Keratinocyte (primary cell): ENCODE results near the gene SOX18. TPM values are rescaled to one million over a fixed set of nuclear protein-coding genes. Genes with fewer than 3 reads are reported as not detected.

Experiments used
- DNase-seq: peaks from one replicate; pipeline ENCODE4 v3.0.0-alpha.2; 2011; ENCODE audit warnings: low read depth, missing footprints, low spot score
- FAIRE-seq: peaks from 2 replicates; lab custom pipeline; 2011; peaks lifted over from hg19 to GRCh38; lab: Jason Lieb, UNC
- H2AFZ ChIP-seq: 2 replicates; pipeline ENCODE4 v1.6.0; 2012; ENCODE audit warnings: low read length, control low read depth, inconsistent platforms; ENCODE audit not compliant: control insufficient read depth
- H3K27ac ChIP-seq: 2 replicates; pipeline ENCODE4 v1.5.1; 2011; ENCODE audit warnings: low read length; ENCODE audit not compliant: control insufficient read depth, insufficient read depth
- H3K27me3 ChIP-seq: 3 replicates; pipeline ENCODE4 v1.6.0; 2011; ENCODE audit warnings: low read length; ENCODE audit not compliant: control insufficient read depth, insufficient read depth; ENCODE audit errors: extremely low read depth
- H3K36me3 ChIP-seq, 2 experiments: 2 replicates in 1 of 2; 3 replicates in 1 of 2; pipeline ENCODE4 v1.5.1; 2011; ENCODE audit warnings: low read length in 2 of 2, mild to moderate bottlenecking in 1 of 2; ENCODE audit not compliant: control insufficient read depth in 2 of 2, insufficient read depth in 2 of 2; ENCODE audit errors: extremely low read depth in 1 of 2
- H3K4me1 ChIP-seq: 3 replicates; pipeline ENCODE4 v1.5.1; 2011; ENCODE audit warnings: low read length; ENCODE audit not compliant: control insufficient read depth, insufficient read depth; ENCODE audit errors: extremely low read depth
- H3K4me2 ChIP-seq: 3 replicates; pipeline ENCODE4 v1.6.0; 2011; ENCODE audit warnings: low read depth, low read length; ENCODE audit not compliant: control insufficient read depth, insufficient read depth; ENCODE audit errors: extremely low read depth
- H3K4me3 ChIP-seq, 3 experiments: fragments of 200-600 bp in 1 of 3; sonication (generic) in 1 of 3; 2 replicates in 2 of 3; 3 replicates in 1 of 3; pipeline ENCODE4 v1.5.1; 2011 to 2016; ENCODE audit warnings: low read length in 3 of 3, mild to moderate bottlenecking in 3 of 3, control low read depth in 2 of 3, inconsistent platforms in 1 of 3, low read depth in 1 of 3, mixed read lengths in 1 of 3, mixed run types in 1 of 3, moderate library complexity in 1 of 3; ENCODE audit not compliant: control insufficient read depth in 2 of 3, insufficient read depth in 2 of 3; ENCODE audit errors: extremely low read depth in 1 of 3
- H3K79me2 ChIP-seq: 2 replicates; pipeline ENCODE4 v1.6.0; 2012; ENCODE audit warnings: low read length; ENCODE audit not compliant: control insufficient read depth, insufficient read depth
- H3K9ac ChIP-seq: 3 replicates; pipeline ENCODE4 v1.6.0; 2011; ENCODE audit warnings: low read length; ENCODE audit not compliant: control insufficient read depth, insufficient read depth; ENCODE audit errors: extremely low read depth
- H3K9me1 ChIP-seq: 3 replicates; pipeline ENCODE4 v1.6.0; 2011; ENCODE audit warnings: low read length; ENCODE audit not compliant: control insufficient read depth, insufficient read depth; ENCODE audit errors: extremely low read depth
- H3K9me3 ChIP-seq: 2 replicates; pipeline ENCODE4 v1.5.1; 2012; ENCODE audit warnings: low read depth, low read length; ENCODE audit not compliant: control insufficient read depth
- H4K20me1 ChIP-seq: 3 replicates; pipeline ENCODE4 v1.6.0; 2011; ENCODE audit warnings: low read length; ENCODE audit not compliant: control insufficient read depth, insufficient read depth; ENCODE audit errors: extremely low read depth
- EZH2 ChIP-seq: IDR thresholded peaks from one replicate; pipeline ENCODE4 v1.6.1; 2012; ENCODE audit warnings: inconsistent platforms, mild to moderate bottlenecking, low read length, moderate library complexity
- dilution Hi-C: fragments of 300-500 bp; cut with MboI; formaldehyde crosslinking; loops from one replicate; pipeline ENCODE4 v1.7.0; 2020; ENCODE audit warnings: low sequenced_read_pairs; ENCODE audit not compliant: extremely low pct_ligation_motif_present
- polyA plus RNA-seq, 5 experiments: library from polyadenylated mRNA; depleted of rRNA in 3 of 5; stranded (reverse) in 3 of 5; stranded (forward) in 1 of 5; unstranded in 1 of 5; fragments of >200 nt; gene quantifications; 1 replicate in 1 of 5; 2 replicates in 3 of 5; 3 replicates in 1 of 5; pipeline versions ENCODE4 v1.2.1 to v1.2.3, GENCODE V29; 2011 to 2012; ENCODE audit warnings: missing spikeins in 2 of 5, low read depth in 1 of 5, low replicate concordance in 1 of 5
- TF ChIP-seq, protein P1 (sequence below), 3 experiments: IDR thresholded peaks in 1 of 3; conservative IDR thresholded peaks in 1 of 3; optimal IDR thresholded peaks in 1 of 3; 2 replicates in 2 of 3; 3 replicates in 1 of 3; pipeline versions ENCODE3 to v1.5.1; 2011; ENCODE audit warnings: low read length in 3 of 3, mild to moderate bottlenecking in 3 of 3, moderate library complexity in 2 of 3, control low read depth in 1 of 3, inconsistent platforms in 1 of 3; ENCODE audit not compliant: insufficient read depth in 2 of 3; ENCODE audit errors: extremely low read depth in 1 of 3

SOX18 gene
- polyA plus RNA-seq, 1 donor (not counting 4 experiments of a cell fraction or from before 2014, with no cell fraction given): not detected

GRCh38 chr20:64003960-64004725 lies 45.3 kb downstream of the SOX18 start:
- TF ChIP-seq, protein P1, sequence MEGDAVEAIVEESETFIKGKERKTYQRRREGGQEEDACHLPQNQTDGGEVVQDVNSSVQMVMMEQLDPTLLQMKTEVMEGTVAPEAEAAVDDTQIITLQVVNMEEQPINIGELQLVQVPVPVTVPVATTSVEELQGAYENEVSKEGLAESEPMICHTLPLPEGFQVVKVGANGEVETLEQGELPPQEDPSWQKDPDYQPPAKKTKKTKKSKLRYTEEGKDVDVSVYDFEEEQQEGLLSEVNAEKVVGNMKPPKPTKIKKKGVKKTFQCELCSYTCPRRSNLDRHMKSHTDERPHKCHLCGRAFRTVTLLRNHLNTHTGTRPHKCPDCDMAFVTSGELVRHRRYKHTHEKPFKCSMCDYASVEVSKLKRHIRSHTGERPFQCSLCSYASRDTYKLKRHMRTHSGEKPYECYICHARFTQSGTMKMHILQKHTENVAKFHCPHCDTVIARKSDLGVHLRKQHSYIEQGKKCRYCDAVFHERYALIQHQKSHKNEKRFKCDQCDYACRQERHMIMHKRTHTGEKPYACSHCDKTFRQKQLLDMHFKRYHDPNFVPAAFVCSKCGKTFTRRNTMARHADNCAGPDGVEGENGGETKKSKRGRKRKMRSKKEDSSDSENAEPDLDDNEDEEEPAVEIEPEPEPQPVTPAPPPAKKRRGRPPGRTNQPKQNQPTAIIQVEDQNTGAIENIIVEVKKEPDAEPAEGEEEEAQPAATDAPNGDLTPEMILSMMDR (optimal IDR thresholded peaks at IDR 0.05 in 1 of 3, IDR thresholded peaks at IDR 0.05 in 1 of 3, conservative IDR thresholded peaks at IDR 0.05 in 1 of 3; ENCODE audit: extremely low read depth in 1 of 3, insufficient read depth in 2 of 3, low read length in 3 of 3): no peak
- no peak for TF ChIP-seq EZH2
- FAIRE-seq: no peak
- dilution Hi-C loops: no loop called here
- no peak overlapping the region for H3K4me3 ChIP-seq
- no peak overlapping the region for H2AFZ ChIP-seq
- H3K9ac ChIP-seq: no peak overlapping the region
- H4K20me1 ChIP-seq: no peaks in the 10 kb centered on the region
- H3K36me3 ChIP-seq: peaks cover 34 to 37% of the 10 kb centered on the region in 2 experiments
- no peaks in the 10 kb centered on the region for H3K79me2 ChIP-seq
- no peaks in the 10 kb centered on the region for H3K9me1 ChIP-seq
- no peak overlapping the region for H3K4me2 ChIP-seq
- H3K27me3 ChIP-seq: no peaks in the 10 kb centered on the region
- H3K4me1 ChIP-seq: peaks cover 9% of the 10 kb centered on the region
- H3K27ac ChIP-seq: no peak overlapping the region
- H3K9me3 ChIP-seq: no peaks in the 10 kb centered on the region
- DNase-seq: no peak

- no peaks in the 10 kb centered on the region for H3K4me1 ChIP-seq
- no peaks in the 10 kb centered on the region for H3K9me3 ChIP-seq
- no peak overlapping the region for H3K27ac ChIP-seq
- H3K4me2 ChIP-seq: no peak overlapping the region
- DNase-seq (no peak), FAIRE-seq (no peak)
- no peak overlapping the region for H3K4me3 ChIP-seq
- H3K27me3 ChIP-seq: no peaks in the 10 kb centered on the region
- TF ChIP-seq, protein P1 (optimal IDR thresholded peaks at IDR 0.05 in 1 of 3, IDR thresholded peaks at IDR 0.05 in 1 of 3, conservative IDR thresholded peaks at IDR 0.05 in 1 of 3; ENCODE audit: extremely low read depth in 1 of 3, insufficient read depth in 2 of 3, low read length in 3 of 3): no peak
- TF ChIP-seq EZH2: no peak
- no peaks in the 10 kb centered on the region for H3K9me1 ChIP-seq
- H3K36me3 ChIP-seq: peaks cover 37 to 40% of the 10 kb centered on the region in 2 experiments
- no peaks in the 10 kb centered on the region for H4K20me1 ChIP-seq
- H2AFZ ChIP-seq: no peak overlapping the region
- dilution Hi-C loops: no loop called here
- H3K9ac ChIP-seq: no peak overlapping the region
- H3K79me2 ChIP-seq: no peaks in the 10 kb centered on the region
Measured at GRCh38 chr20:64001607-64002011, 47.8 kb downstream of the SOX18 start.
